HG02973 (cell line): ENCODE results near the gene CIB1.

Source experiments
- ATAC-seq: cut with Tn5 transposase; IDR thresholded peaks from one replicate; pipeline ENCODE4 v1.9.1; 2021; ENCODE audit warnings: moderate library complexity; ENCODE audit not compliant: unreplicated experiment

The CIB1 gene

DNA sequence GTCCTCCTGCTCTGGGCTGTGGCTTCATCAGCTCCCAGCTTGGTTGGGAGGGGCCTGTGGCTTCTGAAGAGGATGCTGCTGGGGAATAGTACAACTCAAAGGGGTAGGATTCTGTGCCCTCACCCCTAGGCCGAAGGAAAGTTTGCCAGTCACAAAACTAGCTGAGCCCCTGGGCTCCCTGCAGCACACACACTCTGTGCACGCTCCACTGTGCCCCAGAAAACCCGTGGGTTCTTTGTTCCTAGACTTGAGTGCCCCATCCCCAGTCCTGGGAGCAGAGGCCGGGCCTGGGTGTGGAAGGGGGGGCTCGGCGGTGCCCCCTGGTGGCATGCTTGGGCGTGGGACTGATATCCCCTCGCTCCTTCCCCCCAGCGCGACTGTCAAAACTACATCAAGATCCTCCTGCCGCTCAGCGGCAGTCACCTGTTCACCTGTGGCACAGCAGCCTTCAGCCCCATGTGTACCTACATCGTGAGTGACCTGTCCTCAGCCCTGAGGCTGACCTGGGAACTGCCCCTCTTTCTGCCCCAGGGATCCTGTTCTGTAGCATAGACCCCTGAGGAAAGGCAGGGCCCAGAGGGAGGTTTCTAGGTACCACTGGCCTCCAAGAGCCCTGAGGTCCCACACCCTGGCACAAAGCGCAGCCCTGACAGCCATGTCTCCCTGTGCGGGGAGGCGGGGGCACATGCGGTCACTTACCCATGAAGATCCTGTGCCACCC lies 14.2 kb downstream of the CIB1 start:
- ATAC-seq, result no peak

DNA sequence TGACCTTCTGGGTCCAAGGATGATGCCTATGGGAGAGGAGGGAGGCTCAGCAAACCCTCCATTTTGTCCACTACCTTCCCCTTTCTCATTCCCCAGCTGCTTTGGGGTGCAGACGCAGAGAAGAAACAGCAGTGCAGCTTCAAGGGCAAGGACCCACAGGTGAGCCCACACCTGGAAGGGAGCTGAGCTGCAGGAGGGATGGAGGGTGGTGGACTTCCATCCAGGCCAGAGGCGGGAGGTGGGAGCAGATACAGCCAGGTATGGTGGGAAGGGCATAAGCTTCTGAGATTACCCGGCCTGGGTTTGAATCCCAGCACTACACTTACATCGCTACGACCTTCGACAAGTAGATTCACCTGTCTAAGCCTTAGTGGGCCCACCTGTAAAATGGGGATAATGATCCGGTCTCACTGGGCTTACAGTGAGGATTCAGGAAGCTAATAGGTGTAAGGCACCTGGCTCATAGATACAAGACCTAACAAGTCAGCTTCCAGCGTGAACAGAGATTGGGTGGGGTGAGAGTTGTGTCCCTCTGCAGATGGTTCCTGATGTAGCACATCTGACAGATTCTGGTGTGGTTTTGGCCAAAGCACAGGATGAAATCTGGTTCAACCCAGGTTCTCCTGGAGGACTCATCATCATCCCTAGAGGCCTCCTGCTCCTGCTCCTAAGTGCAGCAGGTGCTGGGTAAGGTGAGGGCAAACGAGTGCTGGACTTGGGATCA lies 15.9 kb downstream of the CIB1 start:
- no peak for ATAC-seq

DNA sequence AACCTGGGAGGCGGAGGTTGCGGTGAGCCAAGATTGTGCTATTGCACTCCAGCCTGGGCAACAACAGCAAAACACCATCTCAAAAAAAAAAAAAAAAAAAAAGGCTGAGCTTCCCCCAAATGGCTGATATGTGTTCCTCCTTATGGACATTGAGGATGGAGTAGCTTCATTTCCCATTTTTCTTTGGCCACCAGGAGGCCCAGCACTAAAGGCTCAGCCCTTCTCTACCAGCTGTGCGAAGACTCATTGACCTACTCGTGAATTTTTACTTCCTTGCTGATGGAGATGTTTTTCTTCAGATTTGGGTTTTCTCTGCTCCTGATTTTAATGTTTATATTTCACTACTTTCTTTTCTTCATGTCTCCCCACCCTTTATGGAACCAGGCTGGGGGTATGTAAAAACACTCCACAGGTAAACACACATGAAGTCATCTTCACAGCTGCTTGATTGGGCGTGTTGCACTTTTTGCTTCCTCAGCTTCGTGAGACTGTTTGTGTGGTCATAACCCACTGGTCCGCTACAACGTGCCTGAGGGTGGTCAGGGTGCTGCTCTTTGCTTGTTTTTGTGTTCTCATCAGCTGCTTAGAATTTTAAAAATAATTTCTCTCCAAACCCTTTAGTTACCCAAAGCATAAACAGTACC lies 19.1 kb downstream of the CIB1 start:
- ATAC-seq, result no peak

DNA sequence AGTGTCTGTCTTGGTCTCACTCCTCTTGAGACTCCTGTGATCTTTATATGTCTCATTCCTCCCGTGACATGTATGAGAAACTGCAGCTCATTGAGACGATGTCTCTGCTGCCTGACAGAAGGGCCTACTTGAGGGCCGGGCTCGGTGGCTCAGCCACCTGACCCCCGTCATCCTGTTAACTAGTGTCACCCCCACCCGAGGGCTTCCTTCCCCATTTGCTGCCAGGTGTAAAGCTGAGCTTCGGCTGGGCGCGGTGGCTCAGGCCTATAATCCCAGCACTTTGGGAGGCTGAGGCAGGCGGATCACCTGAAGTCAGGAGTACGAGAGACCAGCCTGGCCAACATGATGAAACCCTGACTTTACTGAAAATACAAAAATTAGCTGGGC lies 19.9 kb downstream of the CIB1 start:
- no peak for ATAC-seq

DNA sequence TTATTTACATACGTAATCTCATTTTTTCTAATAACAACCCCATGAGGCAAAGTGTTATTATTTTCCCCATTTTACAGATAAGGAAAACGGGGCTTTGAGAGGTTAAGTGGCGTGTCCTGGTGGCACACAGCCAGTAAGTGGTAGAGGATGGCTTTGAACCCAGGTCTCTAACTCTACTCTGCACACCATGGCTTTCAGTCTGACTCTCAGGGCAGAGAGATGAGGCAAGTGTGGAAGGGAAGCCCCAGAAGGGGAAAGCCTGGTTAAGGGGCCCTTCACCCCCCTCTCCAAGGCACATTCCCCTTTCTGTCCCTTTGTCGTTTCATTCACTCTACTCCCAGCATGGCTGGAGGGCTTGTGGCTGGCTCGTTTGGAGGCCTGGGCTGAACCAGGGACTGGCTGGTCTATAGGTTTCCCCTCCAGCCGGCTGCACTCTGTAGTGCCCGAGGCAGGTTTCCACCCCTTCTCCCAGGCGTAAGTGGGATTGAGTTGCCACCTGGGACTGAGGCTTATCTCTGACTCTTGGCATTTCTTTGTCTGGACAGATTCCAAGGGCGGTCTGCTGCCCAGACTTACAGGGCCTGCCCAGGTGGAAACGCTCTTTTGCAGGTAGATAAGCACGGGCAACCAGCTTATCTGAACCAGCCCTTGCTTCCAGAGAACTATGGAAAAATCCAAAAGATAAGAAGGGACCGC lies 20.5 kb downstream of the CIB1 start:
- ATAC-seq, result no peak

DNA sequence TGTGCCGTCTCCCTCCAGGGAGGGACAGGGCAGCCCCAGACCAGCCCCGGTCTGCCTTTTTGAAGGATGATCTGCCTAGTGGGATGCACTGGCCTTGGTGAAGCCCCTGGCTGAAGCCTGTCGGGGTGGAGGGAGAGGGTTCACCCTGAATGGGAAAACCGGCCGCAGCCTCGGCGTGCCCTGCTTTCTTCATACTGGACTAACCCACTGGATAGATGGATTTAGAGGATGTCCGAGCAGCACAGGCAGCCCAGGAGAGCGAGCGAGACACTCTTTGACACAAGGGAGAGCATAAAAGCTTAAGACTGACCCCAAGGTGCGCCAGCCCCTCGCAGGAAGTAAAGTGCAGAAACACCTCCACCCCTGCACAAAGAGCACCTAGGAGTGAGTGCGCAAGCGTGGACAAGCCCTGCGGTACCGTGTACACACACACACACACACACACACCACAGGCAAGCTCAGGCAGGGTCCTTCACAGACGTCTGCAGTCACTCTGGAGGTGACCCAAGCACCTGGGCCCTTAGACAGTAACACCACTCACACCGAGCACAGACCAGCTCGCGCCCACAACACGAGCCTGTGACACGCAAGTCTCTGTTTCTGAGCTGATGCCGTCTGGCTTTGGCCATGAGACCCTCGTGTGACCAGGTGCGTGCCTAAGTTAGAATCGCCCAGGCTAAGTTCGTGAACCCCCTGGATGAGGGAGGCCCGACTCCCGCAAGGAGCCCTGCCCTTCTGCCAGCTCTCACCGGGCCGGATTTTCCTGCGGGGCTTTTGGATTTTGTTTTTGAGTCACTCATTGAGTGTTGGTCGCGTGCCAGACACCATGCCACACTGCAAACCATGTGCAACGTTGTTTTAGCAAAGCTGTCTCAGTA lies 21.3 kb downstream of the CIB1 start:
- ATAC-seq, result no peak

DNA sequence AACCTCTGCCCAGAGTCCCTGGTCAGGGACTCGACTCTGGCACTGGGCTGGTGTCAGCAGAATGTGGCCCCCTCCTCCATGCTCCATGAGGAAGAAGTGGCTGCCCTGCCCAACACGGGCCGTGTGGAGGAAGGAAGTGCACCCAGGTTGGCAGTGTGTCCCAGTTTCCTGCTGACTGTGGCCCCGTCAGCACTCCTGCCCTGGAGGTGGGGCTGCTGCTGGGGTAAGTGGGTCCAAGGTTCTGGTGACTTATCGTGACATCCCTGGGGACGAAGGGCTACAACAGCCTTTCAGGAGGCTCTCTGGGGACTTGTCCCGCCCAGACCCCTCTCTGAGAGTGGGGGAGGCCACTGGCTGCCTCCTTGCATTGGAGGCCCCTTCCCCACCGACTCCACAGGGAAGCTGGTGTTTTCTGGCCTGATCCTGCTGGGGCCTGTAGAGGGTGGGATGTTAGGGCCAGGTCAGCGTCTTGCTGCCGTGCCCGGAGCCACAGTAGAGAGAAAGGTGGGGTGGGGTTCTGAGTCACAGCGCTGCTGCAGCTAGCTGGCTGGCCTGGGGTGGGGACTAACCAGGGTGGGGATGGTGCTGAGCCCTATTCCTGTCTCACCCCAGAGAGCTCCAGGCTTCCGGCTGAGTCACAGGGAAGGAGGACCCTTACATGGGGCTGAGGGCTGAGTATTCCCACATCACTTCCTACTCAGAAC lies 22.1 kb downstream of the CIB1 start:
- no peak for ATAC-seq

DNA sequence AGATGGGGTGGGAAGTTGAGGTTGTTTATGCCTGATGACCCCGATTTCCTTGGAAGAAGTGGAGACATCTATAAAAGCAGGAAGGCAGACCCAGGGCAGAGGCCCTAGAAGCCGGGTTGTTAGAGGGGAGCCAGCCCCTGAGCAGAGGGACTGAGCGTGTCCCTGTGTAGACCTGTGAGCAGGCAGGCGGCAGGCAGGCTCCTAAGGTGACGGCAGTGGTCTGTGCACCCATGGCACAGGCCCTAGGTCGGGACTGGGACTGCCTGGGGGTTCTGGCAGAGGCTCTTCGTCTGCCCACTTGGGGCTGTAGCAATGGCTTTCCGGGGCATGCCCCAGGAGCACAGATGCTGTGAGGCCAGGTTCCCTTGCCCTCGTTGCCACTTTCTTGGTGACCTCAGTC lies 22.7 kb downstream of the CIB1 start:
- no peak for ATAC-seq

DNA sequence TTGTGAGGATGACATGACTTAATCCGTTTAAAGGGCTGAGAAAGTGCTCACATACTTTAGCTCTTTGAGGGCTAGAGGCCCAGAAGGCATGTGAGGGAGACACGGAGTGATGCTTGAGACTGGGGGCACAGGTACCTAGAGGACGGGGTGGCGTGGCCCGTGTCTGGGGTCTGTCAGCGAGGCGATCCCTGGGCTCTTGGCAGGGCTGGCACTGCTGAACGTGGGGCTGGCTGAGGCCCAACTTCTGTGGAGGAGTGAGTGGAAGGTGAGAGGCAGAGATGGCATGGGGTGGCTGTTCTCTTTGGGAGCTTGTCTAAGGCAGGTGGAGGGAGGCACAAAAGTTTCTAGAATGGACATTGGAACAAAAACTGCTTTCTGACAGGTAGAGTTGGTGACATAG lies 23.1 kb downstream of the CIB1 start:
- ATAC-seq, result no peak

DNA sequence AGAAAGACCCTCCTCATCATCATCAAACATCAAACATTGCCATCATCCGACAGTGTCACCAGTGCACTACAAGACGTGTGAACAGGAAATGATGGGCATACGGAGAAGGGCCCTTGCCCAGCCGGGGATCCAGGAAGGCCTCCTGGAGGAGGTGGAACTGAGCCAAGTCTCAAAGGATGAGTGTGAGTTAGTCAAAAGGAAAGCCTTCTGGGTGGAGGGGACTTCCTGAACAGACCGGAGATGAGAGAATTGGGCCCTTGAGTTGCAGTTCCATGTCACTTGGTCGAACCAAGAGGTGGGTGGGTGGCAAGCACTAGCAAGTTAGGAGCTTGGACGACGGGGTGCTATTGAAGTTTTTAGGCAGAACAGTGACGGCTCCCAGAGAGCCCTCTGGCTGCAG lies 24.1 kb downstream of the CIB1 start:
- peak; percentile 48 for ATAC-seq

DNA sequence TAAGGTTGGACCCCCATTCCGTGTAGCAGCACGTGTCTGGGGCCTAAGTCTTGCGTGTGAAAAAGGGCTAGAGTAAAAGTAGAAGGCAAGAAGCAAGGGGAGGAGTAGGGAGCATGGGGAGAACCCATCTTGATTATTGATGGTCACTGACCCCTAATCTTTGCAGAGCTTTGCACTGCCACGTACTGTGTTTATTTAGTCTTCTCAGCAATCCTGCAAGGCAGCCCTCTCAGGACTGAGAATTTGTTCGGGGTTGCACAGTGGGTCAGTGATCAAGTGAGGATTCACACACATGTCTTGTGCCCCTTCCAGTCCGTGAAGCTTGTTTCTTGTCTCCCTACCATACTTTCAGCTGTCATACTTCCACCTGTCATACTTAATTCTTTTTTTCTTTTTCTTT lies 25.4 kb downstream of the CIB1 start:
- no peak for ATAC-seq

DNA sequence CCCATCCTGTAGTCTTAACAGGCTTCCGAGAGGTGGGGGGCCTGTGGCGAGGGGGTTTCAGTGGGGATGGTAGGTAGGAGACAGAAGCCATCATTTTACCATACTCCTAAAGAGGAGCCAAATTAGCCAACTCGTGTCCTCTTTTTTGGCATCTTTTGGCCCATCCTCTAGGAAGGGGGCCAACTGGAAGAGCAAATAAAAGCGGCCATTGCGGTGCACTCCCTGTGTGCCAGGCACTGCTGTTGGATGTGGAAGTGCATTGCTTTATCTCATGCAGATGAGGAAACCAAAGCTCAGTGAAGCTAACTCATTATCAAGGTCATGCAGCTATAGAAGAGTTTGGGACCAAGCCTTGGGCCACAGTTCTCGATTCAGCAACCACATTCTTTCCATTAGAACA lies 26.5 kb downstream of the CIB1 start:
- no peak for ATAC-seq

DNA sequence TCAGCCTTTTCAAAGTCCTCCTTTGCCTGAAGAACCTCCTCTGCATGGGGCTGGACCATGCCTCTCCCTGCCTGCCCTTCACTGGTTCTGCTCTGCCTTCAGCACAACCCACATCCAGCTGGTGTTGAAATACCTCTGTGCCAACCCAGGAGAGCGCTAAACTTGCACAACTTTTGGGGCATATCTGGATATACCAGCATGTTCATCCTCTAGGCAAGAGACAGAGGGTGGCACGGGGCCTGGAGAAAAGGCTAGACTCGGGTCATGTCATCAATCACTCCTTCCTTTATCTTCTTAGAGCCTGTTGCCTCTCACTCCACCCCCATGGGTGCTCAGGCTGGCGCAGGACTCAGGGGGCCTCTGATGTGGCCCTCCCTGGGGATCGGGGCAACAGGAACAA lies 27.9 kb downstream of the CIB1 start:
- ATAC-seq, result no peak

DNA sequence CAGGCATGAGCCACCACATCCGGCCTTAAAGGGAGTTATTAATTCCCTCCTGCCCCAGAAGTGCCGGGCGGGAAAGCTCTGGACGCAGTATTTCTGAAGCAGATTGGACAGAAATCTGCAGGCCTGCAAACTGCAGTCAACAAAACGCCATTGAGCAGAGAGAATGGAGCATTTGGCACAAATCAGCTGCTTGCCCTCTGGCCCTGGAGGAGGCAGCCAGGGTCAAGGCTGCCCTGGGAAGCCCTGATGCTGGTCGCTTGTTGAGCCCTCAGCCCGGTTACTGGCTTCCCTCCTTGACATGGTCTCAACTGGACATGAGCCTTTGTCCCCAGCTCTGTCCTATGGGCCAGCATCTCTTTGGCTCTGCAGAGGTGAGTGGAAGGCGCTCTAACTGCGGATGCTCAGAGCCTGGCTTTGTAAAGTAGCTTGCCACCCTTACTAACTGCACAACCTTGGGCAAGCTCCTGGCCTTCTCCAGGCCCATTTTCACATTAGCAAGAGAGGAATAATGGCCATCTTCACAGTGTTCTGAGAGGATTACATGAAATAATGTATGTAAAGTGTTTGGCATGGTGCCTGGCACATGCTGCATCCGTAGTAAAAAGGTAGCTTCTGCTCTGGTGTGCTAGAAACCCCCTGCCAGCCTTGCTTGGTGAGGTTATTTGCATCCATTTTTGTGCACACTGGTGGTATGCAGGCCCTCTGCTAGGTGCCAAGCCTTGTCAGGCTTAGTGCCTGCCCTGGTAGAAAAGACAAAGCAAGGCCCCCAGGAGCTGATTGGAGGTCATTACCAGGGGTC lies 28.5 kb downstream of the CIB1 start:
- no peak for ATAC-seq

DNA sequence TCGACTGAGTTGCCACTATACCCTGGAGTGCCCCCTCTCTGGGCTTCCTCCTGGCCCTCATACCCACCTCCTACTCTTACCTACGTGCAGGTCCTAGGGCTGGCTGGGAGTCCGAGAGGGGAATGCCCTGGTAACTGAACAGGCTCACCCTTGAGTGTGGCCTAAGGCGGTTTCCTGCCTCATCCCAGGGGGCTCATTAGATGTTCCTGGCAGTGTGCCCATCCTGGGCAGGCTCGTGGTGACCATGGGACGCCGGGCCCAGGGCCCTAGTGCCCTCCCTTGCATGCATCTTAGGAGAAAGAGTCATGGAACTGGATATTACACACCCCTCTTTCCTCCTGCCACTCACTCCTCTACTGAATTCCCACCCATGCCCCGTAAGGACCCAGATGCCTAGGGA lies 29.8 kb downstream of the CIB1 start:
- ATAC-seq, result no peak

DNA sequence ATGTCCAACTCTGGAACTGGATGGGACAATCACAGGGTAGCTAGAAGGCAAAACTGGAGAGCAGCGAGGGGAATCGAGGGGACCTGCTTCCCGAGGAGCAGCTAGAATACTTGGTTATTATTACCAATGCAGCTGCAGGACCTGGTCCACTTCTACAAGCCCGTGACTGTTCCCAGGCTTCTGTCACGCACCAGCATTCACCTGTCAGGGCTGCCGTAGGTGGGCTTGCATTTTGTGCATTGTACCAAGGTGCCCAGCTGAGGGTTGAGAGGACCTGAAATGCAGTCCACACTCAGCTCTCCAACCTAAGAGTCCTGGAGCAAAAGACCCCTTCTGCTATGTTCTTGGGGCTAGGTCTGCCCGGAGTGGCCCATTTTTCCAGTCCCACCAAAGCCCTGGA lies 30.3 kb downstream of the CIB1 start:
- ATAC-seq, result no peak

DNA sequence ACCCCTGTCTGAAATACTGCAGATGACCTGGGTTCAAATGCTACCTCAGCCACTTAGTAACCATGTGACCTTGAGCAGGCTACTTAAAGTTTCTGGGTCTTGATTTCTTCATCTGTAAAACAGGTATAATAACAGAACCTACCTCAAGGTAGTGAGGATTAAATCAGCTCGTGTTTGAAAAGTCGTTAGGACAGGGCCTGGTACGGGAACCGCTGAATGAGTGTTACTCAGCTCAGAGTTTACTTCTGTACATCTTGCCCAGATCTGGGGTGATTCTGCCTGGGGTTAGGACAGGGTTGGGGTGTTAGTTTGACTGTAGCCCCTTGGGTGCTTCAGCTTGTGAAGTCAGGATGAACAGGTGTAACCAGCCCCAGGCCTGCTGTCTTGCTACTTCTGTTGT lies 30.8 kb downstream of the CIB1 start:
- ATAC-seq, result no peak

DNA sequence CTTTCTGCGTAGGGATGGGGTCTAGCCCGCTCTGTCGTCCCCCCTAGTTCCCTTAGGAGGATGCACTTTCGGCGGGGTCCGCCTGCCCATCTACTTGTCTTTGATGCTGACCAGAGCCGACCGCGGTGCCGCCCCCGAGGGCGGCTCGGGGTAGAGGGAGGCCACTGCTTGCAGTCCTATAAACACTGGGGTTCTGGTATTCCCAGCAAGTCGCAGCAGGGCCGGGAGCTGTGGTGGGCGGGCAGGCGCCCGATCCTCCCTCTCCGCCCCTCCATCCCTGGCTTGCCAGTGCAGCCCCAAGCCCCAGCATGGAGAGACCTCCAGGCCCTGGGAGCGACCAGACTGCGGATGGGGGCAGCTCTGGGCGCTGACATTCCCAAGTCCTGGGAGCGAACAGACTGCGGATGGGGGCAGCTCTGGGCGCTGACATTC lies 31.8 kb downstream of the CIB1 start:
- ATAC-seq, result no peak
